ENCODE measurements around the gene IL11.

- no peak for TF ChIP-seq SMC3 (IDR thresholded peaks at IDR 0.05)
- TF ChIP-seq, protein P1, sequence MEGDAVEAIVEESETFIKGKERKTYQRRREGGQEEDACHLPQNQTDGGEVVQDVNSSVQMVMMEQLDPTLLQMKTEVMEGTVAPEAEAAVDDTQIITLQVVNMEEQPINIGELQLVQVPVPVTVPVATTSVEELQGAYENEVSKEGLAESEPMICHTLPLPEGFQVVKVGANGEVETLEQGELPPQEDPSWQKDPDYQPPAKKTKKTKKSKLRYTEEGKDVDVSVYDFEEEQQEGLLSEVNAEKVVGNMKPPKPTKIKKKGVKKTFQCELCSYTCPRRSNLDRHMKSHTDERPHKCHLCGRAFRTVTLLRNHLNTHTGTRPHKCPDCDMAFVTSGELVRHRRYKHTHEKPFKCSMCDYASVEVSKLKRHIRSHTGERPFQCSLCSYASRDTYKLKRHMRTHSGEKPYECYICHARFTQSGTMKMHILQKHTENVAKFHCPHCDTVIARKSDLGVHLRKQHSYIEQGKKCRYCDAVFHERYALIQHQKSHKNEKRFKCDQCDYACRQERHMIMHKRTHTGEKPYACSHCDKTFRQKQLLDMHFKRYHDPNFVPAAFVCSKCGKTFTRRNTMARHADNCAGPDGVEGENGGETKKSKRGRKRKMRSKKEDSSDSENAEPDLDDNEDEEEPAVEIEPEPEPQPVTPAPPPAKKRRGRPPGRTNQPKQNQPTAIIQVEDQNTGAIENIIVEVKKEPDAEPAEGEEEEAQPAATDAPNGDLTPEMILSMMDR (IDR thresholded peaks at IDR 0.05): no peak
- TF ChIP-seq RFX5 (IDR thresholded peaks at IDR 0.05): no peak
- no peak for TF ChIP-seq CHD2 (IDR thresholded peaks at IDR 0.05; ENCODE audit: low read length, partially characterized antibody)
- TF ChIP-seq EP300 (IDR thresholded peaks at IDR 0.05): no peak
- TF ChIP-seq POLR2A (IDR thresholded peaks at IDR 0.05; ENCODE audit: low read length): no peak
- no peak for TF ChIP-seq HMGXB4 (CRISPR knock-in tag; IDR thresholded peaks at IDR 0.05; ENCODE audit: borderline replicate concordance)
- TF ChIP-seq FOSB (CRISPR knock-in tag; IDR thresholded peaks at IDR 0.05): no peak
- TF ChIP-seq MYC (IDR thresholded peaks at IDR 0.05; ENCODE audit: borderline replicate concordance, low read length): no peak
- TF ChIP-seq FOSL2 (IDR thresholded peaks at IDR 0.05): no peak
- TF ChIP-seq FOSL2 (CRISPR knock-in tag; IDR thresholded peaks at IDR 0.05): no peak
- TF ChIP-seq CEBPB (IDR thresholded peaks at IDR 0.05): no peak
- no peak for TF ChIP-seq RAD21 (conservative IDR thresholded peaks at IDR 0.05 in 1 of 2, IDR thresholded peaks at IDR 0.05 in 1 of 2)
- TF ChIP-seq USF2 (IDR thresholded peaks at IDR 0.05): no peak
Measured at GRCh38 chr19:55352040-55352439, 18.2 kb downstream of the IL11 start.
